GM19099 (cell line): Measurements from ENCODE around the gene PHACTR3.

Source experiments
- POLR2A ChIP-seq: IDR thresholded peaks from 3 replicates; pipeline ENCODE4 v1.6.1; 2011; ENCODE audit warnings: low read depth; ENCODE audit not compliant: insufficient read length; ENCODE audit errors: extremely low read depth

PHACTR3 gene

GRCh38 chr20:59603781-59604541 is at the start of gene PHACTR3:
Gene PHACTR3, plus strand, starts transcription at chr20:59604540. Its CDS starts 475 bp downstream, at chr20:59605015.
- no peak for TF ChIP-seq POLR2A

DNA sequence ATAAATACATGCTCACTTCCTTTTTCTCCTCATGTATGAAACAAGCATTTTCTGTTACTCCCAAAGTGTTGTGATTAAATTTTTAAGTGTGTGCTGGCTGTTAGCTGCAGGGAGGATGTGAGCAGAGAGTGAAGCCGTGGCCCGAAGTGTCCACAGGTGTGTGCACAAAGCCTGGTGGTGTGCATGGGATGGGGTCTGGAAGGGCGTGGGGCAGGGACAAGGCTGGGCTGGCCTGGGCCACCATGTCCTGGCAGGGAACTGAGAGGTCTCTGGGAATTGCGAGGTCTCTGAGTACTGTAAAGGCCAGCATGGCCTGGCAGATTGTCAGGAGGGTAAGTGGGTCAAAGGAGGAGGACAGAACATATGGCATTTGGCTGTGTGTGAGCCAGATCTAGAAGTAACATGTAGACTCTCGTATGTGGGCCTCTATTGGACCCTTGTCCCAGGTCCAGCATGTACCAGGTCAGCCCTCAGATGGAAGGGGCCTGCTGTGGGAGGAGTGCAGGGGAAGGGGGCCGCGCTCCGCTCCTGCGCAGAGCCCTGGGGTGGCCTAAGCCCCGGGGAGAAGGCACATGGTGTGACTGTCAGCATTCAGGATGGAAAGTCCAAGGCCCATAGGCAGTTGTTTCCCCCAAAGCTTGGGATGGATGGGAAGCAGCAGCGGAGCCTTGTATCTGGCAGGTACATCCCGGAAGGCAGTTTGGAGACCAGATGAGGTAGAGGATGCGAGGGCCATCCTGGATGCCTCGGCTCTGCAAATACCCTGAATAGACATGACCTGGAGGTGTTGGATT is 45.1 kb upstream of the PHACTR3 start:
- no peak for TF ChIP-seq POLR2A

GRCh38 chr20:59559863-59560262 is 44.5 kb upstream of the PHACTR3 start:
- no peak for TF ChIP-seq POLR2A

GRCh38 chr20:59560588-59561227 is 43.6 kb upstream of the PHACTR3 start:
- no peak for TF ChIP-seq POLR2A

DNA sequence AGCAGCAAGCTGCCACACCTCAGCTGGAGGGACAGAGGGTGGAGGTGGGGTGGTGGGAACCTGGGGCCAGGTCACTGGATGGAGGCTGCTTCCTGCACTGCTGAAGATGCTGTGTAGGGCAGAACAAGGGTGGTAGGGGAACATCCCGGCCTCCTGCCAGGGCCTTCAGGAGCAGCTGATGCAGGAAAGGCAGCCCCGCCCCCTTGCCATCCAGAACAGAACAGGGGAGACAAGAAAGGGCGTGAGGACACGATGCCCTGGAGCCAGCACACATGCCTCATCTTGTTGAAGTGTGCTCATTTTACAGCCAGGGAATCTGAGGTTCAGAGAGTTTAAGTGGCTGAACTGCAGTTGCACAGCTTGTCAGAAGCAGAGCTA is 43.1 kb upstream of the PHACTR3 start:
- no peak for TF ChIP-seq POLR2A

GRCh38 chr20:59561614-59562277 is 42.6 kb upstream of the PHACTR3 start:
- TF ChIP-seq POLR2A, result no peak

DNA sequence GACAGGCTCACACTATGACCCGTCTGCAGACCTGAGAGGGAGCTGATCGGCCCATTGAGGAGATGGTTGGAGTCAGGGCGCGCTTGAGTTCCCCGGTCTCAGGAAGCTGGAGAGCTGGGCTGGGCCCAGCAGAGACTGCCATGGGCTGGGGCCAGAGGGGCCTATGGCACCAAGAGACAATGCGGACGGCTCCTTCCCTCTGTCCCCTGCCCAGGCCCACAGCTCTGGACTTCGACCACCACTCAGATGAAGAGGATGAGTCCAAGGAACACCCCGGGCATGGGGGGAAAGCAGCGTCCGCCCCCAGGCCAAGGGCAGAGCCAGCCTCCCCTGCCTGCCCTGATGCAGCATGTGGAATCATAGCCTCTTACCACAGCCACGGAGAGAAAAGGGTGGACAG is 40.2 kb upstream of the PHACTR3 start:
- no peak for TF ChIP-seq POLR2A

DNA sequence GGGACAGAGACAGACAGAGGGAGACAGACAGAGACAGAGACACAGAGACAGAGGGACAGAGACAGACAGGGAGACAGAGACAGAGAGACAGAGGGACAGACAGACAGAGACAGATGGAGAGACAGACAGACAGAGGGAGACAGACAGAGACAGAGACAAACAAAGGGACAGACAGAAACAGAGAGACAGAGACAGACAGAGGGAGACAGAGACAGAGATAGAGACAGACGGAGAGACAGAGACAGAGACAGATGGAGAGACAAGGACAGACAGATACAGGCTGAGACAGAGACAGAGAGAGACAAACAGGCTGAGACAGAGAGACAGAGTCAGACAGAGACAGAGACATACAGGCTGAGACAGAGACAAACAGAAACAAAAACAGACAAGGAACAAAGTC is 39.4 kb upstream of the PHACTR3 start:
- TF ChIP-seq POLR2A, result no peak

GRCh38 chr20:59565768-59566461 is 38.4 kb upstream of the PHACTR3 start:
- TF ChIP-seq POLR2A, result no peak

DNA sequence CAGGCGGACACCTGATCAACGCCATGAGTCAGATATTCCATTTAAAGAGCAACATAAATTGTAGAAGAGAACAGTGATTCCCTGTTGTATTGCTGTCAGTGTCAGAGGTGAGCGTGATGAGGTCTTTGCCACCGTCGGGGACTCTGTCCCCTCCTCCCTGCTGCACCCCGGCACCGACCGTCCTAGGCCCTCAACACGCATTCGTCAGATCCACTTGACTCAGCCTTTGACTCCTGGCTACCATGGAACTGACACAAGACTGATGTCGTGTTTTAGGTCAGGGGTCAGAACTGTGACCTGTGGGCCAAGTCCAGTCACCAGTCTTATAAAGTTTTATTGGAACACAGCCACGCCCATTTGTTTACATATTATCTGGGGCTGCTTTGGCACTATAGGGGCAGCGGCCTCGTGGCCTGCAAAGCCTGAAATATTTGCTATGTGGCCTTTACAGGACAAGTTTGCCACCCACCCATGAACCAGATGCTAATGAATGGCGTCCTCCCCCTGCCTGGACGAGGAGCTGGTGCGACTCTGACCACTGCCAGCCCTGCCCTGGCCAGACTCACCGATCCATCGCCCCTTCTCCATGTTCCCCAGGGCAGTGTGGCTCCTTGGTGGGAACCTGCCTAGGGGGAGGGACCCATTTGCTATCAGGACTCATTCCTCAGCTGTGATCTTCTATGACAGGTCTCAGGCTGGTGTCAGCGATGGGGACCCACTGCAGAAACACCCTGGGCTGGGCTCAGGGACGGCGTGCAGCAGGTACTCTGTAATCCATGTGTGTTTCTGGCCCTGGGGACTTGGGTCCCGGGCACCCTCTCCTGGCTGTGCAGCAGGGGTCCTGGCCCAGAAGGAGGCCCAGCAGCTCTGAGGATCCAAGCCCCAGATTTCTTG is 37.5 kb upstream of the PHACTR3 start:
- no peak for TF ChIP-seq POLR2A

DNA sequence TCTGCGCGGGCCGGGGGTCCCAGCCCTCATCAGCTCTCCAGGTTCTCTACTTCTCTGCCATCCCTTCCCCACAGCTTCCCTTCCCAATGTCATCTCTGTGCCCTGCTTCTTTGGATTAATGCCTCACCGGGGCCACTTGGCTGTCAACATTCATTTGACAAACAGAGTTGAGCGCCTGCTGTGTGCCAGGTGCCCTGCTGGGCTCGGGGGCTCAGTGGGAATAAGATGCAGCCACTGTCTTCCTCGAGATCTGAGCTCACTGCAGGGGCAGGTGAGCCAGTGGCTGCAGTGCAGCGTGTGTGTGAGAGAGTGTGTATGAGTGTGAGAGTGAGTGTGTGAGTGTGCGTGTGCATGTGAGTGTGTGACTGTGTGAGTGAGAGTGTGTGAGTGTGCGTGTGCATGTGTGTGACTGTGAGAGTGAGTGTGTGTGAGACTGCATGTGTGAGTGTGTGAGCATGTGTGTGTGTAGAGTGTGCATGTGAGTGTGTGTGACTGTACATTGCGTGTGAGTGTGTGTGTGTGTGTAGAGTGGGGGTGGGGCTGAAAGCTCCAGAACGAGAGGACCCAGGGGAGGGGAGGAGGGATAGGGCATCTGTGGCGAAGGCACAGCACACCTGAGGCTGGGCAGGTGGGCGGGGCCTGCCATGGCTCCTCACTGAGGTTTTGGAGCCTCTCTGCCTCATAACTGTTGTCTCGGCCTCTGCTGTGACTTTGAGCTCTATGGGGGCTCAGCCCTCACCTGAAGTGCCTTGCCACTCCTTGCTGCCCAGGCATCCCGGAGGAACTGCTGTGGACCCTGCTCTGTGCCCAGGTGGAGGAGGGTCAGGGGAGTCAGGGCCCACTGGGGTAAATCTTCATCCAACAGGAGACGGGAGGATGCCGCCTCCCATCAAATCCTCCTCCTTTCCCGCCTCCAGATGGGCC is 36.5 kb upstream of the PHACTR3 start:
- no peak for TF ChIP-seq POLR2A

- TF ChIP-seq POLR2A, result no peak
Measured at GRCh38 chr20:59568509-59569024, 35.8 kb upstream of the PHACTR3 start.
